ENCODE measurements around the gene RASIP1. TPM values are rescaled to one million over a fixed set of nuclear protein-coding genes. Genes with fewer than 3 reads are reported as not detected.
"Not testable (repeated sequence)": the region's sequence is repeated elsewhere in the genome, so short reads cannot be mapped to it uniquely, and the experiment has no call there.

The RASIP1 gene
- total RNA-seq, 1 donor from 2014 or later = 23.5 TPM

GRCh38 chr19:48719263-48720171 lies 20.9 kb downstream of the RASIP1 start, which contains the start of gene MAMSTR:
TSS of gene MAMSTR (minus strand) at chr19:48719725. CDS start at chr19:48719031, 694 bp downstream.
- peaks cover 0 to 5% (median 4%) of the 10 kb centered on the region in 3 donors for H3K36me3 ChIP-seq (ENCODE audit: control insufficient read depth in 3 of 3, insufficient read depth in 3 of 3, low read length in 3 of 3)
- peak within 1 kb of the TSS; percentile 97 for H3K27ac ChIP-seq (ENCODE audit: low read depth, low read length)
- peaks cover 50 to 68% (median 56%) of the 10 kb centered on the region in 3 donors for H3K4me1 ChIP-seq (ENCODE audit: control insufficient read depth in 3 of 3, insufficient read depth in 3 of 3, low read length in 3 of 3)
- peak within 1 kb of the TSS; percentile 94 to 99 (median 97) for H3K9ac ChIP-seq (ENCODE audit: low read depth in 1 of 3, low read length in 3 of 3)
- no peaks in the 10 kb centered on the region for H3K27me3 ChIP-seq (ENCODE audit: control insufficient read depth in 3 of 3, insufficient read depth in 3 of 3, low read length in 3 of 3)
- H3K4me3 ChIP-seq (ENCODE audit: low read length in 3 of 3) = peak within 1 kb of the TSS; percentile 85 to 88 (median 86)
- no peaks in the 10 kb centered on the region for H3K9me3 ChIP-seq (ENCODE audit: control insufficient read depth in 3 of 3, low read length in 3 of 3)

GRCh38 chr19:48718711-48719231 lies 21.6 kb downstream of the RASIP1 start:
- peak overlapping the region; percentile 97 for H3K27ac ChIP-seq (ENCODE audit: low read depth, low read length)
- H3K4me3 ChIP-seq (ENCODE audit: low read length in 3 of 3) = peak overlapping the region; percentile 85 to 88 (median 86)
- peaks cover 0 to 5% (median 4%) of the 10 kb centered on the region in 3 donors for H3K36me3 ChIP-seq (ENCODE audit: control insufficient read depth in 3 of 3, insufficient read depth in 3 of 3, low read length in 3 of 3)
- no peaks in the 10 kb centered on the region for H3K9me3 ChIP-seq (ENCODE audit: control insufficient read depth in 3 of 3, low read length in 3 of 3)
- no peaks in the 10 kb centered on the region for H3K27me3 ChIP-seq (ENCODE audit: control insufficient read depth in 3 of 3, insufficient read depth in 3 of 3, low read length in 3 of 3)
- H3K4me1 ChIP-seq (ENCODE audit: control insufficient read depth in 3 of 3, insufficient read depth in 3 of 3, low read length in 3 of 3) = peaks cover 46 to 66% (median 54%) of the 10 kb centered on the region in 3 donors
- H3K9ac ChIP-seq (ENCODE audit: low read depth in 1 of 3, low read length in 3 of 3) = peak overlapping the region; percentile 94 to 99 (median 97)

- H3K27me3 ChIP-seq (ENCODE audit: control insufficient read depth in 3 of 3, insufficient read depth in 3 of 3, low read length in 3 of 3); H3K9me3 ChIP-seq (ENCODE audit: control insufficient read depth in 3 of 3, low read length in 3 of 3); H3K36me3 ChIP-seq (ENCODE audit: control insufficient read depth in 3 of 3, insufficient read depth in 3 of 3, low read length in 3 of 3): not testable (repeated sequence)
- H3K9ac ChIP-seq (ENCODE audit: low read depth in 1 of 3, low read length in 3 of 3) = peak overlapping the region; percentile 32 to 99 (median 97)
- H3K4me1 ChIP-seq (ENCODE audit: control insufficient read depth in 3 of 3, insufficient read depth in 3 of 3, low read length in 3 of 3) = peaks cover 51 to 72% (median 55%) of the 10 kb centered on the region in 3 donors
- peak overlapping the region; percentile 97 for H3K27ac ChIP-seq (ENCODE audit: low read depth, low read length)
- H3K4me3 ChIP-seq (ENCODE audit: low read length in 3 of 3) = peak overlapping the region; percentile 85 to 88 (median 86)
Measured at GRCh38 chr19:48718106-48718505, 22.3 kb downstream of the RASIP1 start.

- Histone ChIP-seq H3K27ac (ENCODE audit: low read depth, low read length) (peak overlapping the region; percentile 80), H3K4me3 (ENCODE audit: low read length in 3 of 3) (peak overlapping the region; percentile 67 to 72 (median 72)), H3K27me3 (ENCODE audit: control insufficient read depth in 3 of 3, insufficient read depth in 3 of 3, low read length in 3 of 3) (no peaks in the 10 kb centered on the region), H3K36me3 (ENCODE audit: control insufficient read depth in 3 of 3, insufficient read depth in 3 of 3, low read length in 3 of 3) (peaks cover 4 to 13% (median 11%) of the 10 kb centered on the region in 3 donors), H3K9me3 (ENCODE audit: control insufficient read depth in 3 of 3, low read length in 3 of 3) (no peaks in the 10 kb centered on the region), H3K4me1 (ENCODE audit: control insufficient read depth in 3 of 3, insufficient read depth in 3 of 3, low read length in 3 of 3) (peaks cover 51 to 75% (median 58%) of the 10 kb centered on the region in 3 donors), H3K9ac (ENCODE audit: low read depth in 1 of 3, low read length in 3 of 3) (peak overlapping the region in 2 of 3 donors; percentile 40 to 76)
Measured at GRCh38 chr19:48716562-48717291, 23.7 kb downstream of the RASIP1 start.

GRCh38 chr19:48715681-48716171 lies 24.7 kb downstream of the RASIP1 start:
- Histone ChIP-seq H3K4me1 (ENCODE audit: control insufficient read depth in 3 of 3, insufficient read depth in 3 of 3, low read length in 3 of 3) (peaks cover 48 to 68% (median 57%) of the 10 kb centered on the region in 3 donors), H3K9ac (ENCODE audit: low read depth in 1 of 3, low read length in 3 of 3) (peak overlapping the region; percentile 70 to 81 (median 76)), H3K27ac (ENCODE audit: low read depth, low read length) (peak overlapping the region; percentile 80), H3K27me3 (ENCODE audit: control insufficient read depth in 3 of 3, insufficient read depth in 3 of 3, low read length in 3 of 3) (no peaks in the 10 kb centered on the region), H3K4me3 (ENCODE audit: low read length in 3 of 3) (peak overlapping the region; percentile 67 to 70 (median 67)), H3K36me3 (ENCODE audit: control insufficient read depth in 3 of 3, insufficient read depth in 3 of 3, low read length in 3 of 3) (peaks cover 4 to 13% (median 11%) of the 10 kb centered on the region in 3 donors), H3K9me3 (ENCODE audit: control insufficient read depth in 3 of 3, low read length in 3 of 3) (peaks cover 0 to 3% (median 0%) of the 10 kb centered on the region in 3 donors)

- Histone ChIP-seq H3K27ac (ENCODE audit: low read depth, low read length) (peak overlapping the region; percentile 80), H3K27me3 (ENCODE audit: control insufficient read depth in 3 of 3, insufficient read depth in 3 of 3, low read length in 3 of 3) (no peaks in the 10 kb centered on the region), H3K9ac (ENCODE audit: low read depth in 1 of 3, low read length in 3 of 3) (peak overlapping the region; percentile 76 to 82 (median 81)), H3K4me1 (ENCODE audit: control insufficient read depth in 3 of 3, insufficient read depth in 3 of 3, low read length in 3 of 3) (peaks cover 46 to 63% (median 51%) of the 10 kb centered on the region in 3 donors), H3K9me3 (ENCODE audit: control insufficient read depth in 3 of 3, low read length in 3 of 3) (peaks cover 0 to 3% (median 0%) of the 10 kb centered on the region in 3 donors), H3K4me3 (ENCODE audit: low read length in 3 of 3) (peak overlapping the region; percentile 67 to 70 (median 67)), H3K36me3 (ENCODE audit: control insufficient read depth in 3 of 3, insufficient read depth in 3 of 3, low read length in 3 of 3) (peaks cover 4 to 13% (median 11%) of the 10 kb centered on the region in 3 donors)
Measured at GRCh38 chr19:48714759-48715675, 25.4 kb downstream of the RASIP1 start.

- H3K4me1 ChIP-seq (ENCODE audit: control insufficient read depth in 3 of 3, insufficient read depth in 3 of 3, low read length in 3 of 3) = peaks cover 39 to 54% (median 44%) of the 10 kb centered on the region in 3 donors
- peaks cover 0 to 3% (median 0%) of the 10 kb centered on the region in 3 donors for H3K9me3 ChIP-seq (ENCODE audit: control insufficient read depth in 3 of 3, low read length in 3 of 3)
- H3K36me3 ChIP-seq (ENCODE audit: control insufficient read depth in 3 of 3, insufficient read depth in 3 of 3, low read length in 3 of 3) = peaks cover 4 to 13% (median 11%) of the 10 kb centered on the region in 3 donors
- H3K4me3 ChIP-seq (ENCODE audit: low read length in 3 of 3) = peak overlapping the region; percentile 67 to 70 (median 67)
- H3K27me3 ChIP-seq (ENCODE audit: control insufficient read depth in 3 of 3, insufficient read depth in 3 of 3, low read length in 3 of 3) = no peaks in the 10 kb centered on the region
- peak overlapping the region; percentile 76 to 82 (median 81) for H3K9ac ChIP-seq (ENCODE audit: low read depth in 1 of 3, low read length in 3 of 3)
- H3K27ac ChIP-seq (ENCODE audit: low read depth, low read length) = peak overlapping the region; percentile 80
Measured at GRCh38 chr19:48713864-48714755, 26.3 kb downstream of the RASIP1 start.
